ENCODE results near the gene CLDN7.

CLDN7 gene

DNA sequence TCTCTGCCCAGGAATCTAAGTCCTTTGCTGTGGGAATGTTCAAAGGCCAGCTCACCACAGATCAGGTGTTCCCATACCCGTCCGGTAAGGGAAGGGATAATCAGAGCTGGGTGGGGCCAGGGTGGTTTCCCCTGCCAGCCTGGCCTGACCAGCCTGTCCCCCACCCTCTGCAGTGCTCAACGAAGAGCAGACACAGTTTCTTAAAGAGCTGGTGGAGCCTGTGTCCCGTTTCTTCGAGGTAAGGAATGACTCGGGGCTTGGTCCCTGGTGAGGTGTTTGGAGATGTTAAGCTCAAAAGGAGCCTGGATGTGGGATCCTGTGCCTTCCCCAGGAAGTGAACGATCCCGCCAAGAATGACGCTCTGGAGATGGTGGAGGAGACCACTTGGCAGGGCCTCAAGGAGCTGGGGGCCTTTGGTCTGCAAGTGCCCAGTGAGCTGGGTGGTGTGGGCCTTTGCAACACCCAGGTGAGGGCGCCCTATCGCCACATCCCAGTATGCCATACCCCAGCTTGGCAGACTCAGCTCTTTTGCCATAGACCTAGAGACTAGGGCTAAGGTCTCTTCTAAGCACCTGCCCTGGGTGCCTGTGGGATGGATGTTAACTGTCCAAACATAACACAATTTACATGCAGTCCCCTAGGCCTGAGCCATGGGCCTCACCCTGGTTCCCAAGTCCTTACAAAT is 41.5 kb downstream of the CLDN7 start:
- no peak for DNase-seq (ENCODE audit: low read depth, low spot score)

DNA sequence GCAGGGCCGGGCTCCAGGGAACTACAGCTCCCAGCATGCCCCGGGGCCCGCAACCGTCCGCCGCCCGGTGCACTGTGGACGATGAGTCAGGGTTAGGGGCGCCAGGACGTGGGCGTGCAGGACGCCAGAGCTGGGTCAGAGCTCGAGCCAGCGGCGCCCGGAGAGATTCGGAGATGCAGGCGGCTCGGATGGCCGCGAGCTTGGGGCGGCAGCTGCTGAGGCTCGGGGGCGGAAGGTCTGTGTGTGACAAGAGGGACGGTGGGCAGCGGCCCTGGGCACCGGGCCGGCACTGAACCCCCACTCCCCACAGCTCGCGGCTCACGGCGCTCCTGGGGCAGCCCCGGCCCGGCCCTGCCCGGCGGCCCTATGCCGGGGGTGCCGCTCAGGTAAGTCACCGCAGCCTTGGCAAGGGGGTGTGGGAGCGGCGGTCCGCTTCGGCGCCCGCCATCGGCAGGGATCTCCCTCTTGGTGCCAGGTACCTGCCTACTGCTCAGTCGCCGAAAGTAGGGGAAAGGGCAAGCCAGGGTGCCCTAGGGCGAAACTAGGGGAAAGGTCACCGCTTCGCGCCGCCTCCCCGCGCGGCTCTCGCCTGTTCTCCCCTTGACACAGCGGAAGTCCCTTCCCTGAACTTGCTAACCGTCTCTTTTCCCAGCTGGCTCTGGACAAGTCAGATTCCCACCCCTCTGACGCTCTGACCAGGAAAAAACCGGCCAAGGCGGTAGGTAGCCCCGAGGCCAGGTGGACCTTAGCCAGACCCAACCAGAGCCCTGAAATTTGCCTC is 42.3 kb downstream of the CLDN7 start, which contains the start of the genes ACADVL and DLG4:
ACADVL (plus strand) TSS at position 127 of the 781 bp plus-strand sequence; CDS start at position 174, 47 bp downstream.
DLG4 (minus strand) TSS at position 25 of the 781 bp plus-strand sequence.
- DNase-seq (ENCODE audit: low read depth, low spot score) = no peak

DNA sequence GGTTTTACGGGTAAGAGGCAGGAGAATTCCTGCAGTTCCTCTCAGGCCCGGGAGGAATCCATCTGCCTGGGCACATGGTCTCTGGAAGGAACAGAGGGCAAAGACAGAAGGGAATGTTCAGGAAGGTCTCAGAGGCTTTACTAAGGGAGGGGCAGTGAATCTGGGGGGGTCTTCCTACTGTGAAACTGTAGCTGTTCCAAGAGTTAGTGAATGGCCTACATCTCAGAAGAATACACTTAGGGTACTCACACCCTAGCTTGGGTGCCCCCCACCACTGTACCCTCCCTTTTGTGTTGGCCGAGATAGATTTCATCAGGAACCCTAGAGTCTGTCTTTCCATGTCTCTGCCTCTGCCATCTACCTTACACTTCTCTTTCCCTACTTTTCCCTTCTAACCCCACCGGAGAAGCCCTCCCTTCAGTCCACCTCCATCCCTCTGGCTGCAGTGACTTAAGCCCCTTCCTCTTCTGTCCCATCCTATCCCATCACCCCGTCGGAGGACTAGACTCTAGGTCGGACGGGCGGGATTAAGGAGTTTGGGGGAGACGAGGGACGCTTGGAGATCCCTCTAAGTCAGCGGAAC is 43.0 kb downstream of the CLDN7 start:
- DNase-seq (ENCODE audit: low read depth, low spot score) = no peak

DNA sequence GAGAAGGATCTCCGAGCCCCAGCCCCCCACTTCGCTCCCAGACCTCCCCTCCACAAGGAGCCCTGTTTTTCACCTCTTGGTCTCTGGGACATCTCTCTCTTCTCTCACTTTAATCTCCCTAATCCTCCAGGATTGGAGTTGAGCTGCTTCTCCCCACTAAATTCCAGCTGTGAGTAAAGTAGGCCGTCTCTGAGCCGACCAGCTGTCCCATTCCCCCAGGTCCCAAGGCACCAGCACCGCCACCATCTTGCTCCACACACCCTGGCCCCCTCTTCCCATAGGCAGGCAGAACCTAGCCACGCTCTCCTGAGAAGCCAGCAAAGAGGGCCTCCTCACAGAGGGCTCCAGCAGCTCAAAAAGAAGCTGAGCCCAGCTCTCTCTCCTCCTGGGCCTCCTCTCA is 43.5 kb downstream of the CLDN7 start:
- DNase-seq (ENCODE audit: low read depth, low spot score) = no peak

DNA sequence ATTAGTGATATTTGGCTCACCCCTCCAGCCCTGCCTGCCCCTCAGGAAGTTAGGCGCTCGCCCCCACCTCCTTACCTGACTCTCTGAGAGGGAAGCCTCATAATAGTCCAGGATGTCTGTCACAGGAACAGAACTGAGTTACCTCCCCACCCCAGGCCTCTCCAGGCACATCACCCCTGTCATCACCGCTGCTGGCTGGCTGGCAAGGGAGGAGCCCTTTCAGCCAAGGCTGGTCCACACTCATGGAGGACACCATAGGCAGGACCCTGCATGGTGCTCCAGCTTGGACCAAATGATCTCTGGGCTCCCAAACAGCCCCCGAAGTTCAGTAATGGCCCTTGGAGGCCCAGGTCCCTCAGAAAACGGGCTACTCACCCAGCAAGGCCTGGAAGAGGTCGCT is 44.1 kb downstream of the CLDN7 start:
- no peak for DNase-seq (ENCODE audit: low read depth, low spot score)

DNA sequence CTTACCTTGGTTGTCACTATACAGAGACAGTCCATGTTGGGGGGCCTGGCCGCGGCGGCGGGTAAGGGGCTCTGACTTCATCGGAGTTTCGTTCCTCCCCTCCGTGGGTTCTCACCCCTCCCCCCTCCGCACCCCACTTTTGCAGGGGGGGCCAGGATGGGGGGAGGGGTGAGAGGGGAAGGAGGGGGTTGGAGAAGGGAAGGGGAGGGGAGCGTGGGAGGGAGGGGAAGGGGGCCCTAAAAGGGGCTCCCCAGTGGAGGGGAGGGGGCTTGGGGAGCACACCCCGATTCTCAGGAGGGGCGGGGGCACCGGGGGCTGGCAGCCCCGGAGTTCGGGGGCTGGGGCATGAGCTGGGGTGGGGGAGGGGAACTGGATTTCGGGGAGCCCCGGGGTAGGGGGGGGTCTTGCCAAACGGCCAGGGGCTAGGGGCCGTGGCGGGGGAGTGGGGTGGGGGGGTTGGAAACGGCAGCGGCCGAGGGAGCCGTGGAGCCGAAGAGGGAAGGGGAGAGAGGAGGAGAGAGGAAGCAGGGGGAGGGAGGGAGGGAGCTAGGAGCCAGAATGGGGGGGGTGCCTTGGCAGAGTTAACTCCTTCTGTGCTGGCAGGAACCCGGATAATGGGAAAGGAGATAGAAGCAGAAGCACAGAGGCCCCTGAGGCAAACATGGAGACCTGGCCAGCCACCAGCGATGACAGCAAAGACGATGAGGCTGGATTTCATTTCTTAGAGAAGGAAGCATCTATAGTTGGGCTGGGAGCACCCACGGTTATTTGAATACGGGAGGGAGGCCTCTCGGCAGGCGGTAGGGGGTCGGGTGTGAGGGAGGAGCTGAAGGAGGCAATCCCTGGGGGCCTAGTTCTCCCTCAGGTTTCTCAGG is 44.9 kb downstream of the CLDN7 start:
- no peak for DNase-seq (ENCODE audit: low read depth, low spot score)

DNA sequence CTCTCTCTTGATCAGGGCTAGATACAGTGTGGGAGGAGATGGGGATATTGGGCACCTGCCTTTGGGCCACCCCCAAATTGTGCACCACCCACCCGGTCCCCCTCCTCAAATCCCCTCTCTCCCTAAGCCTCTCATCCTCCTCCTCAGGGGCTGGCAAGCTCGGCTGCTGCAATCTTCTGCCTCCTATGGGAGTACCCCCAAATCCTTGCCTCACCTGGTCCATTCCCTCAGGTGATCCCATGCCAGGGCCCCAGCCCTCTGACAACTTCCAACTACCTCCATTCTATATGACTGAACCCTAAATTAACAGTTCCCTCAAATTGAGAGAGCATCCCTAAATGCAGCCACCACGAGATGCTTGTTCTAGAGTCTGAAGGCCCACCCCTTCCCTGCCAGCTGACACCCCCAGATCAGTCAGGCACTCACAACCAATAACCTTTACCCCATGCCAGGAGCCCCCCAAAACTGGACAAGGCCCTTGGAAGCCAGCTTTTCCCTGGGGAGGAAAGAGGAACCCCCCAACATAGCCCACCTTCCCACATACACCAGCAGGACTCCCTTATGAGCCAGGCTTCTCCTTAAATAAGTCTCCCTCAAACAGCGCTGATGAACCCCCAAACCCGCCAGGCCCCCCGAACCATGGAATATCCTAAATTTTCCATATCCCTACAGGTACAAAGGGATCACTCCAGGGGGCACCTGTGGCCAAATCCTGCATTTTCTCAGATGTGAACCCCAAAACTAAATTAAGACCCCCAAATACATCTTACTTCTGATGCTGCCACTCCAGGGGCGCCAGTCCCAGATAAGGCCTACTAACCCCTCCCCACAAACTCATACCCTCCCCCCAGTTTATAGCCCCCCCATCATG is 45.8 kb downstream of the CLDN7 start:
- no peak for DNase-seq (ENCODE audit: low read depth, low spot score)

DNA sequence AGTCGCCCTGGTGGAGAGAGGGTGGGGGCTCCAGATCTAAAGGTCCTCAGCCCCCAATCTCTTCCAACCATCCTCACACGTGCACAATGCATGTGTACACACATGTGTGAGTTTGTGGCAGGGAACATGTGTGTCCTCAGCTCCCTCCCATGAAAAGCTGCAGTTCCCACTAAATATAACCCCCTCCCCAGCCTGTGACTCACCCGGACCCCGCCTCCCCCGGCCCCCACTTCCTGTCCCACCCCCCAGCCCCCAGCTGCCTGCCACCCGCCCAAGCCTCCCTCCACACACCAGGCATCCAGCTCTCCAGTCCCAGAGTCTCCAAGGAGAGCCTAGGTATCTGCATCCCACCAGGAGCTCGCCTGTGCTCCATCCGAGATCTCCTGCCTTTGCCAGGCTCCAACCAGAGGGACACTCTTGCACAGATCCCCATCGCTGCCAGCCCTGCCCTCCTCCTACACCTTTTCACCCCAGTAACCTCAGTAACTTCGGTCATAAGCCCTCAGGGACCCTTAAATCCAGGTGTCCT is 46.6 kb downstream of the CLDN7 start:
- DNase-seq (ENCODE audit: low read depth, low spot score) = no peak

DNA sequence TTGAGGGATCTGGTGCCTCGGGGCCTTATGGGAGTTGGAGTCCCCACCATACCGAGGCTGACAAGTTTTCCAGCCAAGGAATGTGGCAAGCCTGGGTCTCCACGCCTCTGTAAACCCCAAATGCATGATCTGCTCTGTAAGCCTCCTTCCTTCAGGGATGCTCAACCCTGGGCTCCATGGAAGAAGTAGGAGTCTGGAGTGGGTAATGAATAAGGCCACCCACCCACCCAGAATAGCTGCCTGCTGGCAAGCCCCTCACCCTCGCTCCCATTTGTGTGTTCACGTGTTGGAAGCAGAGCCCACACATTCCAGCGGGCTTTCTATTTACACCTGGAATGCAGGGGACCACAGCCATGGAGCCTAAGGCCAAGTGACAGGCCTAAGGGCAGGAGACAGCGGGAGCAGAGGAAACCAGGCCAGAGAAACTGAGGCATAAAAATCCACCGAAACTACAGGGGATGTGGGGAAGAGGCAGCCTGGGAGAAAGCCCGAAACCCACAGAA is 47.1 kb downstream of the CLDN7 start:
- no peak for DNase-seq (ENCODE audit: low read depth, low spot score)

DNA sequence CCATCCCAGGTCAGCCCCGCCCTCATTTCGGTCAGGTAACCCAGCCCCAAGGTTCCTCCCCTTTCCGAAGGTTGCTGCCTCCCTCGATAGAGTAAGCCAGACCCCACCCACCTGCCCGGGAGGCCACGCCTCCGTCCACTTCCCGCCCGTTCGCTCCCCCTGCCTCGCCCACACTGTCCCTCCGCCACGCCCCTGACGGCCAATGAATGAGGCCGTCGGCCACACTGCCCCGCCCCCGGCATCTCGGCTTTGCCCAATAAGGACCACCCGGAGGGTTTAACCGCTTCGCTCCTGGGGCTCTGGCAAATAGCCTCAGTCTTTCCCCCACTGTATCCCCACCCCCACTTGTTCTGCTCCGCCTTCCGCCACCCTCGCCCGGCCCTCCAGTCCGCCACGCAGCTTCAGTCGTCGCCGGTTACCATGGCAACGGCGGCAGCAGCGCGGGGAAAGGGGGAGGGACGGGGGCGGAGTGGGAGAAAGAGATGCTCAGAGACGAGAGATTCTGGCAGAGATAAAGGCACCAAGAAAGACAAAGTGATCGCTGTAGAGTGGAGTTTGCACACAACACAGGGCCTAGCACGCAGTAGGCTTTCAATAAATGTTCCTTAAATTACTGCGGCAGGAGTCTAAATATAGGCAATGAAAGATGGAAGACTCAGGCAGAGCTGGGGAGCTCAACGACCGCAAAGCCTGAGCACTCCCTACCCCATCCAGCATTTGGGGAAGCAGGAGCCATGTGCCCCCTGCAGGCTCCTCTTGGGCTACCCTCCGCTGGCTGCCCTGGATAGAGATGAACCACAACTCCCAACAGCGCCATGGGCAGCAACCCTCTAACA is 47.8 kb downstream of the CLDN7 start:
- DNase-seq (ENCODE audit: low read depth, low spot score) = peak; percentile 92

DNA sequence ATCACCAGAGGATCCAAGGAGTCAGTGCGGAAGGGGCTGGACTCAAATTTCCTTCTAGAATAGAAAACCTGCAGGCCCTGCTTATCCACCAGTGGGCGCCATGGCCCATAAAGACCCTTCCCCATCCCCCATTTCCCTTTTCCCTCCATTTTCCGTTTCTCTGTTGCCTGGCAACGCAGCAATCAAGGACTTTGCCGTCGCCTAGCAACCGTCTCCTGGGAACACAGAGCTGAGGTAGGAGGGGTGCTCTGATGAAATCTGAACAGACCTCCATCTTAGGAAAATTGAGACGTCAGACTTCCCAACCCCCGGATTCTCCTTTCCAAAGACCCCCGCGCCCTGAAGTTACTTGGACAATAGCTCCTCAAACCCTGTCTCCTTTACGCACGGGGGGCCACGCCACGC is 48.4 kb downstream of the CLDN7 start:
- DNase-seq (ENCODE audit: low read depth, low spot score) = no peak

DNA sequence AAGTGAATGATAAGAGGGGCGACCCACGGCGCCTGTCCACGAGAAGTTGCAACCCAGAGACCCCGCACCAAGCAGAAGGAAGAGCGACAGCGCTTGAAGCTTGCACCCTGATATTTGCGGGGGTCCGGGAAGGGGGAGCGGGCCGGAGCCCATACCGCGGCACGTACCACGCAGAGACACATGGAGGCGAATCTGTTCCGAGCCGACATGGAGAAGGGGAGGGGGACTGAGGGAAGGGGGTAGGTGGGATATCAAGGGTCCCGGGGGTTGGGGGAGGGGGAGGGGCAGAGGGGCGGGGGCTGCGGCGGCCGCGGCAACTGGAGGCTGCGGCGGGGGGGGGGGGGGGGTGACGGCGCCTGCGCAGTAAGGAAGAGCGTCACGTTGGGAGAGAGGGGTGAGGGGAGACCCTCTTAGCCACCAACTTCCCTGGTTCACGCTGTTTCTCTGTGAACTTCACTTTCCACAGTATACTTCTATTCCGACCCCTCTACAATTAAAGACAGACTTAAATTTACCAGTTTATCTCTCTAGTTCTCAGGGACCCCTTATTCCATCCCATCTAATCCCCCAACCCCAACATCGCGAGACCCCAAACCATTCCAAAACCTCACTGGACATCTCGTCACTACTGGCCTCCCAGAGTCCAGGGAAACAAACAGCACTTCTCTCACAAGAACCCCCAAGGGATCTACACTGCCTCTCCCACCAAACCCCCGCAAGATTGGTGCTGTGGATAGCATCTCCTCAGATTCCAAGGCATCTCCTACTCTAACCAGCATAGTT is 50.6 kb downstream of the CLDN7 start:
- no peak for DNase-seq (ENCODE audit: low read depth, low spot score)

Data from smooth muscle cell of the brain vasculature (primary cell).